ENCODE measurements around the gene MRPL42.
A peak's percentile ranks its signal among the peaks of the same experiment; 100 is the strongest.
"Not testable (repeated sequence)": the region's sequence is repeated elsewhere in the genome, so short reads cannot be mapped to it uniquely, and the experiment has no call there.

The MRPL42 gene

GRCh38 chr12:93536111-93536765, 68.9 kb downstream of the MRPL42 start:
- no peak for TF ChIP-seq ZNF274 (IDR thresholded peaks at IDR 0.05; ENCODE audit: low read depth, low read length)
- H3K4me3 ChIP-seq (ENCODE audit: low read length) = no peak overlapping the region

DNA sequence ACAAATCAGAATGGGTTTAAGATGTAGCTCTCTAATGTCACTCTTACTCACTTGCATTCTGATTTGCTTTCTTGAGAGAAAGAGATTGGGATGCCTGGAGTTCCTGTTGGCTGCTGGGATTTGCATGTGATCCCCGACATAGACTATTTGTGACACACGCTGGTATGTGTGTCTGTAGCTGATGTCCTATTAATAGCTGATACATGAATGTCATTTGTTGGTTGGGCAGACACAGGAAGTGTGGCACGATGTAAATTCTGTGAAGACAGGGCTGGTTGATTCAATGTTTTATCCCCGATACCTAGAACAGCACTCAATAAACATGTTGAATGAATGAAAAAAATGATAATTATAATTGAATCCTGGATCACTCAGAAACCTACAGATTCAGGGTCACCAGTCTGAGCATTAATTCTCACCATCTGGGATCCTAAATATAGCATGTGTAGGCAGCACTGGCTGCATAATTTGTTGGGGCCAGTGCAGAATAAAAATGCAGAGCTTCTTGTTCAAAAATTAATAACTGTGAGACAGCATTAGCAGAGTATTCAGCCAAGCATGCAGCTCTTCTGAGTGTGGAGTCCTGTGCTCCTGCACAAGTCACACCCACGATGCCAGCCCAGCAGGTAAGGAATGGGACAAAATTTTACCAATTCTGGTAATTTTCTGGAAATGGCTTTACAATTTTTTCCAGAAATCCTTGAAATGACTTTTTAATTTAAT, 69.6 kb downstream of the MRPL42 start:
- no peak for TF ChIP-seq ZNF274 (IDR thresholded peaks at IDR 0.05; ENCODE audit: low read depth, low read length)
- peak overlapping the region; percentile 31; the same call in 1 of the 2 replicates for H3K4me3 ChIP-seq (ENCODE audit: low read length)

GRCh38 chr12:93537769-93538168, 70.5 kb downstream of the MRPL42 start:
- no peak overlapping the region for H3K4me3 ChIP-seq (ENCODE audit: low read length)
- no peak for TF ChIP-seq ZNF274 (IDR thresholded peaks at IDR 0.05; ENCODE audit: low read depth, low read length)

DNA sequence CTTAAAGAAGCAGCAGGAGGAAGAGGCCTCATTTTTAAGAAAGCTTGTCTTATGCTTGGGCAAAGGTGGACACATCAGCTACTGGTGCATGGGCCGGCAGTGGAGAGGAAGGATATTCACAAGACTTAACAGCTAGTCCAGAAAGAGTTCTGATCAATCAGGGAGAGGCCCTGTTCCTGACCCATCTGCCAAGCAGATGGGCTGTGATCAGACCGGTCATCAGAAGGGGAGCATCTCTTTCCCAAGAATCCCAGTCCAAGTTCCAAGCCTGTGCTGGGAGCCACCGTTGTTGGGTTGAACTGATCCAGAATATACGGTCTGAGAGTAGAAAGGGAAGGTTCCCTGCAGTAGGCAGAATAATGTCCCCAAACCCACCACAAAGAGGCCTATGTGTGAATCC, 72.5 kb downstream of the MRPL42 start:
- TF ChIP-seq ZNF274 (IDR thresholded peaks at IDR 0.05; ENCODE audit: low read depth, low read length) = no peak
- no peak overlapping the region for H3K4me3 ChIP-seq (ENCODE audit: low read length)

DNA sequence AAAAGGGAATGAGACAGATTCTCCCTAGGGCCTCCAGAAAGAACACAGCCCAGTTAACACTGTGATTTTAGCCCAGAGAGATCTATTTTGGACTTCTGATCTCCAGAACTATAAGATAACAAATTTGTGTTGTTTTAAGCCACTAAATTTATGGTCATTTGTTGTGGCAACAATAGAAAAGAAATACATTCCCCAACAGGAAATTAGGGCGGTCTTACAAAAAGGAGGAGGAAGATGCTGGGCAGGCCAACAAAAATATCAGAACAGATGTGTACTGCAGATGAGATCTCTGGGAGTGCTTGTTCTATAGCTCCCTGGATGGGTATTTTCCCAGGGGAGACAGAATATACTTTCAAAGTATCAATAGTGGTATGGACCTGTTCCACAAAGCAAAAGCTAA, 73.2 kb downstream of the MRPL42 start:
- no peak for TF ChIP-seq ZNF274 (IDR thresholded peaks at IDR 0.05; ENCODE audit: low read depth, low read length)
- H3K4me3 ChIP-seq (ENCODE audit: low read length) = no peak overlapping the region

GRCh38 chr12:93541578-93542225, 74.4 kb downstream of the MRPL42 start:
- no peak for TF ChIP-seq ZNF274 (IDR thresholded peaks at IDR 0.05; ENCODE audit: low read depth, low read length)
- H3K4me3 ChIP-seq (ENCODE audit: low read length) = no peak overlapping the region

GRCh38 chr12:93547778-93548177, 80.5 kb downstream of the MRPL42 start:
- H3K4me3 ChIP-seq (ENCODE audit: low read length) = no peak overlapping the region
- no peak for TF ChIP-seq ZNF274 (IDR thresholded peaks at IDR 0.05; ENCODE audit: low read depth, low read length)

DNA sequence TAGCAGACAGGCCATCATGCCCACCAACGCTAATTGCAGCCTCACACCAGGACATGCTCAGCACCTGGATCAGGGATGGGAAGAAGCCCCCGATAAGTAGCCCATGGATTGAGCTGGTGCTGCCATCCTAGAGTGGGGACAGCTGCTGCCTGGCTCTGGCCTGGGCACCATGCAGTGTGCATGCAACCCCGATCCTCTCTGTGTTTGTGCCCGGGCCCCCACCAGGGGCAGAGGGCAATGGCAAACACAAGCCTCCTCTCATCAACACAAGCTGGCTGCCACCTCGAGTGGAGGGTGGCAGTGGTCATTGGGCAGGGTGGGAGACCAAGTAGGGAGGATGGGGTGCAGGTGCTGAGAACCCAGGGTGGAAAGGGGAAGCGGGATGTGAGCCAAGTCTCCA, 81.9 kb downstream of the MRPL42 start:
- TF ChIP-seq ZNF274 (IDR thresholded peaks at IDR 0.05; ENCODE audit: low read depth, low read length) = no peak
- no peak overlapping the region for H3K4me3 ChIP-seq (ENCODE audit: low read length)

DNA sequence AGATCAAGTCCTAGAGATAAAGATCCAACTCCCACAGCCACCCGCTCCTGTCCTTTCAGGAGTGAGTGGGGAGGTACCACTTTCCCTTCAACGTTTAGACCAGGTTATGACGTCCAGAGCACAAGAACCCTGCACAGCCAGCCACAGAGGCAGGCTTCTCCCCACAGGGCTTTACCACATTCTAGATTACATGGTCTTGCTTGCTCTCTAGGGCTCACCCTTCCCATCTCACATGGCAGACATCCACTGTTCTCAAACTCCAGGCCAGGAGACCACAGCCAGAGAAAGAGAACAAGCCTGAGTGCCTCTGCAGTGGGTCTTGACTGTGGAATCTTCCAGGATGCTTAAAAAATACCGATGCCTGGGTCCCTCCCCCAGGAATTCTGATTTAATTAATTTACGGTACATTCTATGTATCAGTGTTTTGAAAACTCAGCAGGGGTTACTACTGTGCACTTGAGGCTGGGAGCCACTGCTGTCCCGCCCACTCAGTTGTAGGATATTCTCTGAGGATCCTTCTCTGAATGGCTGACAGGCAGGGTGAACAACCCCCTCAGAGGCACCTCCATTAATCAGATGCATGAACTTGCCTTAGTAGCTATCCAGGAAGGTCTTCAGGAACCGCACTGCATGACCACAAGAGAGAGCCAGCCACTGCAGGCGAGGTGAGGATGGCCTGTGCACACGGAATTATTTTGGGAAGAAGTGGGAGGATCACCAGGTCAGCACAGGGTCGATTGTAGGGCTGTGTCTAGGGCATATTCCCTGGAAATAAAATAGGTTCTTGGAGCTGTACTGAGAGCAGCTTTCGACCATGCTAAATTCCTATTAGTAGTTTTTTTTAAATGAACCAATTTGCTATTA, 83.7 kb downstream of the MRPL42 start:
- TF ChIP-seq ZNF274 (IDR thresholded peaks at IDR 0.05; ENCODE audit: low read depth, low read length) = no peak
- no peak overlapping the region for H3K4me3 ChIP-seq (ENCODE audit: low read length)

GRCh38 chr12:93552427-93552826, 85.1 kb downstream of the MRPL42 start:
- no peak for TF ChIP-seq ZNF274 (IDR thresholded peaks at IDR 0.05; ENCODE audit: low read depth, low read length)
- H3K4me3 ChIP-seq (ENCODE audit: low read length) = no peak overlapping the region

GRCh38 chr12:93557879-93558278, 90.6 kb downstream of the MRPL42 start:
- not testable (repeated sequence) for H3K4me3 ChIP-seq (ENCODE audit: low read length)

DNA sequence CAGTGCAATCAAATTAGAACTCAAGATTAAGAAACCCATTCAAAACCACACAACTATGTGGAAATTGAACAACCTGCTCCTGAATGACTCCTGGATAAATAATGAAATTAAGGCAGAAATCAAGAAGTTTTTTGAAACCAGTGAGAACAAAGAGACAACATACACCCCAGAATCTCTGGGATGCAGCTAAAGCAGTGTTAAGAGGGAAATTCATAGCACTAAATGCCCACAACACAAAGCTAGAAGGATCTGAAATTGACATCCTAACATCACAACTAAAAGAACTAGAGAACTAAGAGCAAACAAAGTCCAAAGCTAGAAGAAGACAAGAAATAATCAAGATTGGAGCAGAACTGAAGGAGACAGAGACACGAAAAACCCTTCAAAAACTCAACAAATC, 91.4 kb downstream of the MRPL42 start:
- not testable (repeated sequence) for H3K4me3 ChIP-seq (ENCODE audit: low read length)

GRCh38 chr12:93563807-93564538, 96.7 kb downstream of the MRPL42 start:
- TF ChIP-seq ZNF274 (IDR thresholded peaks at IDR 0.05; ENCODE audit: low read depth, low read length) = no peak
- H3K4me3 ChIP-seq (ENCODE audit: low read length) = no peak overlapping the region

DNA sequence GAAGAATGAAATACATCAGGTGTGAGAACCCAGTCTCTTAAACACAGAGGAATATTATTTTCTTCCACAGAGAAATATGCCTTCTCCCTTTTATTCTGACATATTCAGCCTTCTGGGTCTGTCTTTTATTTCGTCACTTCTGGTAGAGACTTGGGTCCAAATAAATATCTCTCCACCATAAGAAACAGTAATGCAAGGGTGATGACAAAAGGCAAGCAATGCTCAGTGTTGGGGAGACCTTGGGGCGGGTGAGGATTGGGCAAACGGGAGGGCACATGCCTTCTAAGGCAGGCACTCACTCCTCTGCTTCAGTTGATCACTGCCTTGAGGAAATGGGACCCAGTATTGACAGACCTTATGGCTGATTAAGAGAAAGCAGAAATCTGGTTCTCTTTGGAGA, 98.4 kb downstream of the MRPL42 start:
- H3K4me3 ChIP-seq (ENCODE audit: low read length) = no peak overlapping the region
- no peak for TF ChIP-seq ZNF274 (IDR thresholded peaks at IDR 0.05; ENCODE audit: low read depth, low read length)
